K562 (cell line): ENCODE data around the gene CARMIL1. TPM values are rescaled to one million over a fixed set of nuclear protein-coding genes. Genes with fewer than 3 reads are reported as not detected.

Source experiments
- ATAC-seq: fragments of 200-7000 bp; cut with Tn5 transposase; 3 replicates; pipeline ENCODE4 v1.9.1; 2020; ENCODE audit warnings: moderate library complexity
- BruUV-seq: library from RNA; stranded (reverse); fragments of 400-500 nt; replicated peaks from 2 replicates; lab custom pipeline; 2021; lab: Mats Ljungman, UMichigan
- CTCF ChIA-PET: fragments of 300-600 bp; formaldehyde crosslinking; extraction: SDS; loops from one replicate; lab custom pipeline; 2021; ENCODE audit warnings: low intra/inter-chr PET ratio; lab: Yijun Ruan, JAX
- POLR2A ChIA-PET: fragments of 300-600, 350-650 bp; sonication (Branson Sonifier 250); formaldehyde crosslinking; extraction: SDS; loops from one replicate; lab custom pipeline; 2021; ENCODE audit warnings: antibody characterized with exemption, inconsistent platforms; lab: Yijun Ruan, JAX
- DNase-seq, 4 experiments: peaks; one replicate each; pipeline versions ENCODE4 v3.0.0 to v3.0.0-alpha.2; 2011 to 2018; ENCODE audit warnings: low spot score in 3 of 4, mixed read lengths in 3 of 4; ENCODE audit errors: extremely low read depth in 1 of 4
- FAIRE-seq: peaks from 2 replicates; lab custom pipeline; 2011; peaks lifted over from hg19 to GRCh38; lab: Jason Lieb, UNC
- H2AFZ ChIP-seq: 2 replicates; pipeline ENCODE4 v1.6.0; 2011; ENCODE audit warnings: low read depth, low read length, control low read depth, inconsistent platforms
- H3K27ac ChIP-seq: fragments of 200-600 bp; 3 replicates; pipeline ENCODE4 v1.8.0; 2011; ENCODE audit warnings: low read depth, mild to moderate bottlenecking, control low read depth, inconsistent platforms, low read length, moderate library complexity, mixed read lengths; ENCODE audit errors: extremely low read depth
- H3K27me3 ChIP-seq, 2 experiments: fragments of 300-600 bp in 1 of 2; 2 replicates in 1 of 2; 3 replicates in 1 of 2; pipeline versions ENCODE4 v1.6.0 to v1.8.0; 2011; ENCODE audit warnings: inconsistent platforms in 2 of 2, low read length in 2 of 2, mild to moderate bottlenecking in 1 of 2, mixed read lengths in 1 of 2, moderate library complexity in 1 of 2; ENCODE audit not compliant: control insufficient read depth in 2 of 2, insufficient read depth in 2 of 2
- H3K36me3 ChIP-seq: fragments of 300-600 bp; 3 replicates; pipeline ENCODE4 v1.8.0; 2011; ENCODE audit warnings: mild to moderate bottlenecking, low read length, inconsistent platforms; ENCODE audit not compliant: control insufficient read depth, insufficient read depth
- H3K4me1 ChIP-seq, 2 experiments: fragments of 200-600 bp in 1 of 2; replicated peaks in 1 of 2; 2 replicates in 1 of 2; 3 replicates in 1 of 2; pipeline versions ENCODE4 v1.5.1 to v1.8.0; 2011; ENCODE audit warnings: inconsistent platforms in 2 of 2, low read length in 2 of 2, mild to moderate bottlenecking in 1 of 2, mixed read lengths in 1 of 2, moderate library complexity in 1 of 2; ENCODE audit not compliant: control insufficient read depth in 2 of 2, insufficient read depth in 2 of 2
- H3K4me2 ChIP-seq: 2 replicates; pipeline ENCODE4 v1.6.1; 2011; ENCODE audit warnings: low read length, control low read depth, inconsistent platforms, mixed read lengths; ENCODE audit not compliant: insufficient read depth
- H3K4me3 ChIP-seq: fragments of 200-600 bp; sonication (generic), shearing (Covaris generic); 2 replicates; pipeline ENCODE4 v1.5.1; 2016; ENCODE audit warnings: control low read depth, inconsistent platforms
- H3K79me2 ChIP-seq: fragments of 200-600 bp; 3 replicates; pipeline ENCODE4 v1.8.0; 2011; ENCODE audit warnings: low read length, inconsistent platforms; ENCODE audit not compliant: control insufficient read depth, insufficient read depth
- H3K9ac ChIP-seq, 2 experiments: 2 replicates each; pipeline versions ENCODE4 v1.6.0 to v1.6.1; 2011; ENCODE audit warnings: low read depth in 2 of 2, low read length in 2 of 2, control low read depth in 1 of 2, inconsistent platforms in 1 of 2, mild to moderate bottlenecking in 1 of 2, mixed read lengths in 1 of 2; ENCODE audit not compliant: insufficient read depth in 1 of 2
- H3K9me1 ChIP-seq: one replicate; pipeline ENCODE4 v1.6.0; 2011; ENCODE audit warnings: inconsistent platforms, mild to moderate bottlenecking, low read length, moderate library complexity; ENCODE audit not compliant: control insufficient read depth, insufficient read depth
- H3K9me3 ChIP-seq: replicated peaks from 2 replicates; pipeline ENCODE4 v1.5.1; 2011; ENCODE audit warnings: low read depth, low read length, inconsistent platforms; ENCODE audit not compliant: control insufficient read depth, insufficient read depth
- H4K20me1 ChIP-seq: replicated peaks from 2 replicates; pipeline ENCODE4 v1.6.1; 2011; ENCODE audit warnings: low read length, inconsistent platforms, mixed read lengths; ENCODE audit not compliant: control insufficient read depth, insufficient read depth
- ARID2 ChIP-seq: fragments of 450-650 bp; IDR thresholded peaks from 2 replicates; pipeline ENCODE4 v1.6.1; 2017; ENCODE audit warnings: antibody characterized with exemption, mild to moderate bottlenecking
- ATF7 ChIP-seq: fragments of 450-650 bp; IDR thresholded peaks from 2 replicates; pipeline ENCODE4 v1.7.1; 2014; ENCODE audit warnings: mild to moderate bottlenecking, moderate library complexity
- KAT7 ChIP-seq: sonication (generic); formaldehyde crosslinking; IDR thresholded peaks from 2 replicates; pipeline ENCODE4 v1.8.0; 2022; ENCODE audit warnings: missing genetic modification reagents, mild to moderate bottlenecking, borderline replicate concordance
- MCM2 ChIP-seq: fragments of 450-650 bp; IDR thresholded peaks from 2 replicates; pipeline ENCODE4 v1.6.1; 2017; ENCODE audit warnings: low read depth, mild to moderate bottlenecking
- NFIX ChIP-seq: fragments of 250-450 bp; sonication (Bioruptor Pico); IDR thresholded peaks from 2 replicates; pipeline ENCODE4 v1.4.0; 2020; ENCODE audit warnings: low read depth, mild to moderate bottlenecking, moderate library complexity
- SAFB2 ChIP-seq: fragments of 200-400 bp; formaldehyde crosslinking; IDR thresholded peaks from 2 replicates; pipeline ENCODE4 v1.6.1; 2018; ENCODE audit warnings: borderline replicate concordance, low read length, low read depth, moderate library complexity; ENCODE audit not compliant: severe bottlenecking
- SMAD1 ChIP-seq: fragments of 150-350 bp; IDR thresholded peaks from 2 replicates; pipeline ENCODE4 v1.6.1; 2014; ENCODE audit warnings: low read length, low read depth; ENCODE audit not compliant: partially characterized antibody
- ZNF583 ChIP-seq: fragments of 250-450 bp; sonication (Bioruptor Pico); IDR thresholded peaks from 2 replicates; pipeline ENCODE4 v1.4.0; 2020
- WGBS: fragments of 100-300 bp; shearing (Covaris generic); methylation state at CpG from one replicate; pipeline ENCODE4 v1.1.6; 2016; ENCODE audit warnings: low coverage, mixed read lengths; ENCODE audit not compliant: insufficient coverage; ENCODE audit errors: missing lambda C conversion rate; 5-methylcytosine and 5-hydroxymethylcytosine counted together
- in situ Hi-C: fragments of 300-500 bp; cut with MboI; formaldehyde crosslinking; loops from 4 replicates; pipeline ENCODE4 v1.15.0; 2018; ENCODE audit warnings: inconsistent platforms, mixed read lengths
- intact Hi-C: fragments of 100-400 bp; cut with micrococcal nuclease; formaldehyde crosslinking; loops from 2 replicates; pipeline ENCODE4 v1.14.2; 2022
- polyA plus RNA-seq, 8 experiments: library from polyadenylated mRNA; depleted of rRNA in 4 of 8; stranded (reverse) in 5 of 8; unstranded in 3 of 8; fragments of >200 nt; fragmentation: Nextera tagmentation in 2 of 8; fragmentation: Illumina TruSeq in 1 of 8; extraction: Ambion mirVana in 2 of 8; extraction: Trizol in 1 of 8; gene quantifications; 2 replicates each; pipeline versions ENCODE4 v1.2.1 to v1.2.3, GENCODE V29; 2011 to 2014; ENCODE audit warnings: inconsistent platforms in 1 of 8, missing spikeins in 1 of 8
- total RNA-seq, 7 experiments: library from RNA; depleted of rRNA in 6 of 7; stranded (reverse); fragments of >200 nt in 6 of 7; fragmentation: Illumina TruSeq in 2 of 7; extraction: Trizol in 2 of 7; gene quantifications; 2 replicates each; pipeline versions ENCODE4 v1.2.1 to v1.2.3, GENCODE V29; 2011 to 2021; ENCODE audit warnings: low replicate concordance in 1 of 7
- TF ChIP-seq, protein P1 (sequence below): fragments of 450-650 bp; formaldehyde crosslinking; IDR thresholded peaks from 2 replicates; pipeline ENCODE4 v1.4.0; 2020; ENCODE audit warnings: mild to moderate bottlenecking, mixed read lengths
- TF ChIP-seq, protein P2 (sequence below): sonication (generic); formaldehyde crosslinking; IDR thresholded peaks from 2 replicates; pipeline ENCODE4 v1.4.0; 2020; ENCODE audit warnings: mild to moderate bottlenecking, missing genetic modification reagents
- TF ChIP-seq, protein P3 (sequence below): fragments of 450-650 bp; conservative IDR thresholded peaks from 2 replicates; pipeline ENCODE4 v1.6.1; 2016; ENCODE audit warnings: missing genetic modification characterization, low read depth, mild to moderate bottlenecking, missing compliant biosample characterization, moderate library complexity
- TF ChIP-seq, protein P4 (sequence below): fragments of 250-450 bp; sonication (Bioruptor Pico); IDR thresholded peaks from 2 replicates; pipeline ENCODE4 v1.8.0; 2021; ENCODE audit warnings: borderline replicate concordance, mild to moderate bottlenecking, moderate library complexity; ENCODE audit not compliant: poor library complexity, severe bottlenecking
- TF ChIP-seq, protein P5 (sequence below): fragments of 450-650 bp; IDR thresholded peaks from 2 replicates; pipeline ENCODE4 v1.6.1; 2017; ENCODE audit warnings: mild to moderate bottlenecking, moderate library complexity

The CARMIL1 gene
- total and polyA plus RNA-seq, 9 of the 15 experiments (the other 6 are each of a cell fraction or from before 2014, with no cell fraction given), result 0.04 to 0.32 (median 0.10) TPM; not detected in 1

DNA sequence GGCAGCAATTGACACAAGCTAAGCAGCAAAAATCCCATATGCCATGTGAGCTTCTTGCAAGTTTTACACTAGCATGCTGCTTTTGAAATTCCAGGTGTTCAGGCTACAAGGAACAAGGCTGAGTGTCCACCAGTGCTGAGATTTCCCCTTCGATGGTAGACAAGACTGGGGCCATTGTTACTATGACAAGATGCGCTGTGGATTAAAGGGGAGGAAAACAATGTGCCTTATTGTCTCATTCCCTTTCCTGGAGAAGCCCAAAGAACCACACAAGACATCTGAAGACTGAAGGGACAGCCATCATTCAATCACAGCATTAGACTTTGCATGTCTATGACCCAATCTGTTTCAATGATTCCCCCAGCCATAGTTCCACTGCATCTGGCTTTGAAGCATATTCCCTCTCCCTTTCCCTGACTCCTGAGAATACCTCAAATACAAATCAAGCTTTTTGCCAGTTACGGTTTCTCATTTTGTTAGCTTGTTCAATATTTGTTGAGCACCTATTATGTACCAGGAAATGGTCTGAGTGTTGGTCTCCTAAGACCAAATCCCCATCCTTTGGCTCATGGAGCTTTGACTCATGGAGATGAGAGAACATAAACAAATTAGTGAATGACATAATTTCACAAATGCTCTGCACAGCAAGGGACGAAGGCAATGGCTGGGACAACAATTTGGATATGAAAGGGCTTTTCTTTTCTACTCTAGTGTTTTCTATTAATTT, 349.5 kb downstream of the CARMIL1 start:
- BruUV-seq, result no TSS peak
- H4K20me1 ChIP-seq, result 0 out of 2 replicates have a peak, but pooled peaks cover 3% of the 10 kb centered on the region
- H3K4me1 ChIP-seq, result no peaks in the 10 kb centered on the region
- ATAC-seq (no peak), DNase-seq (no peak)
- no peaks in the 10 kb centered on the region for H3K79me2 ChIP-seq
- intact Hi-C loops, result no loop called here
- no peak overlapping the region for H2AFZ ChIP-seq
- in situ Hi-C loops, result no loop called here
- TF ChIP-seq, protein P1, sequence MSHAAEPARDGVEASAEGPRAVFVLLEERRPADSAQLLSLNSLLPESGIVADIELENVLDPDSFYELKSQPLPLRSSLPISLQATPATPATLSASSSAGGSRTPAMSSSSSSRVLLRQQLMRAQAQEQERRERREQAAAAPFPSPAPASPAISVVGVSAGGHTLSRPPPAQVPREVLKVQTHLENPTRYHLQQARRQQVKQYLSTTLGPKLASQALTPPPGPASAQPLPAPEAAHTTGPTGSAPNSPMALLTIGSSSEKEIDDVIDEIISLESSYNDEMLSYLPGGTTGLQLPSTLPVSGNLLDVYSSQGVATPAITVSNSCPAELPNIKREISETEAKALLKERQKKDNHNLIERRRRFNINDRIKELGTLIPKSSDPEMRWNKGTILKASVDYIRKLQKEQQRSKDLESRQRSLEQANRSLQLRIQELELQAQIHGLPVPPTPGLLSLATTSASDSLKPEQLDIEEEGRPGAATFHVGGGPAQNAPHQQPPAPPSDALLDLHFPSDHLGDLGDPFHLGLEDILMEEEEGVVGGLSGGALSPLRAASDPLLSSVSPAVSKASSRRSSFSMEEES, result no peak
- TF ChIP-seq SAFB2 (no peak), ATF7 (no peak), KAT7 (CRISPR knock-in tag) (no peak), MCM2 (no peak), ZNF583 (no peak), NFIX (no peak), SMAD1 (no peak), ARID2 (no peak)
- TF ChIP-seq, protein P2, sequence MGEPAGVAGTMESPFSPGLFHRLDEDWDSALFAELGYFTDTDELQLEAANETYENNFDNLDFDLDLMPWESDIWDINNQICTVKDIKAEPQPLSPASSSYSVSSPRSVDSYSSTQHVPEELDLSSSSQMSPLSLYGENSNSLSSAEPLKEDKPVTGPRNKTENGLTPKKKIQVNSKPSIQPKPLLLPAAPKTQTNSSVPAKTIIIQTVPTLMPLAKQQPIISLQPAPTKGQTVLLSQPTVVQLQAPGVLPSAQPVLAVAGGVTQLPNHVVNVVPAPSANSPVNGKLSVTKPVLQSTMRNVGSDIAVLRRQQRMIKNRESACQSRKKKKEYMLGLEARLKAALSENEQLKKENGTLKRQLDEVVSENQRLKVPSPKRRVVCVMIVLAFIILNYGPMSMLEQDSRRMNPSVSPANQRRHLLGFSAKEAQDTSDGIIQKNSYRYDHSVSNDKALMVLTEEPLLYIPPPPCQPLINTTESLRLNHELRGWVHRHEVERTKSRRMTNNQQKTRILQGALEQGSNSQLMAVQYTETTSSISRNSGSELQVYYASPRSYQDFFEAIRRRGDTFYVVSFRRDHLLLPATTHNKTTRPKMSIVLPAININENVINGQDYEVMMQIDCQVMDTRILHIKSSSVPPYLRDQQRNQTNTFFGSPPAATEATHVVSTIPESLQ, result no peak
- TF ChIP-seq, protein P3, sequence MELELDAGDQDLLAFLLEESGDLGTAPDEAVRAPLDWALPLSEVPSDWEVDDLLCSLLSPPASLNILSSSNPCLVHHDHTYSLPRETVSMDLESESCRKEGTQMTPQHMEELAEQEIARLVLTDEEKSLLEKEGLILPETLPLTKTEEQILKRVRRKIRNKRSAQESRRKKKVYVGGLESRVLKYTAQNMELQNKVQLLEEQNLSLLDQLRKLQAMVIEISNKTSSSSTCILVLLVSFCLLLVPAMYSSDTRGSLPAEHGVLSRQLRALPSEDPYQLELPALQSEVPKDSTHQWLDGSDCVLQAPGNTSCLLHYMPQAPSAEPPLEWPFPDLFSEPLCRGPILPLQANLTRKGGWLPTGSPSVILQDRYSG (tag), result no peak
- TF ChIP-seq, protein P4, sequence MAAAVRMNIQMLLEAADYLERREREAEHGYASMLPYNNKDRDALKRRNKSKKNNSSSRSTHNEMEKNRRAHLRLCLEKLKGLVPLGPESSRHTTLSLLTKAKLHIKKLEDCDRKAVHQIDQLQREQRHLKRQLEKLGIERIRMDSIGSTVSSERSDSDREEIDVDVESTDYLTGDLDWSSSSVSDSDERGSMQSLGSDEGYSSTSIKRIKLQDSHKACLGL (CRISPR knock-in tag), result no peak
- TF ChIP-seq, protein P5, sequence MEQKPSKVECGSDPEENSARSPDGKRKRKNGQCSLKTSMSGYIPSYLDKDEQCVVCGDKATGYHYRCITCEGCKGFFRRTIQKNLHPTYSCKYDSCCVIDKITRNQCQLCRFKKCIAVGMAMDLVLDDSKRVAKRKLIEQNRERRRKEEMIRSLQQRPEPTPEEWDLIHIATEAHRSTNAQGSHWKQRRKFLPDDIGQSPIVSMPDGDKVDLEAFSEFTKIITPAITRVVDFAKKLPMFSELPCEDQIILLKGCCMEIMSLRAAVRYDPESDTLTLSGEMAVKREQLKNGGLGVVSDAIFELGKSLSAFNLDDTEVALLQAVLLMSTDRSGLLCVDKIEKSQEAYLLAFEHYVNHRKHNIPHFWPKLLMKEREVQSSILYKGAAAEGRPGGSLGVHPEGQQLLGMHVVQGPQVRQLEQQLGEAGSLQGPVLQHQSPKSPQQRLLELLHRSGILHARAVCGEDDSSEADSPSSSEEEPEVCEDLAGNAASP, result no peak
- TF ChIP-seq, all 486 proteins: peak for 0
- Histone ChIP-seq H3K9me3 (no peaks in the 10 kb centered on the region), H3K27me3 (peaks cover 2 to 10% of the 10 kb centered on the region in 2 experiments; a peak in 2 of 5 replicates), H3K4me3 (no peak overlapping the region), H3K9me1 (no peaks in the 10 kb centered on the region), H3K9ac (no peak overlapping the region), H3K4me2 (no peak overlapping the region), H3K27ac (no peak overlapping the region), H3K36me3 (no peaks in the 10 kb centered on the region)
- ChIA-PET CTCF (no interaction called here), POLR2A (interaction anchor here (0.5 to 1.4 kb wide), 3 partner anchors 13 to 240 kb away, joined by 3 read pairs; no protein-coding TSS in a partner anchor)
- WGBS, result 0% methylated on average over 4 of the region's 4 CpGs
- no peak for FAIRE-seq
